Measurements from ENCODE around the gene INHBE.

DNA sequence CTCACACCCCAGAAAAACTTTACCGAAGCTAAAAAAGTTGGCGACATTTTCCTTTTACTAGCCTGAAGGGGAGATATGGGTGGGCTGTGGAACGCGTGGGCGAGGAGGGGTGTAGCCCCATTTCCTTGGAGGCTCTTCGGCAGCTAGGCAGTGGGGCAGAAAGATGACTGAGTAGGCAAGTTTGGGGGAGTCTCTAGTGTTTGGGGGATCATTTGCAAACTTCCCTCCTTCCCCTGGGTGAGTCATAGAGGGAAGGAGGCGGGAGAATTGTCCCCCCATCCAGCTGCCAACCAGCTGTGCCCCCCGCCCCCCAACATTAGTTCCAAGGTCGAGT lies 6.8 kb downstream of the INHBE start:
- TF ChIP-seq, protein P1, sequence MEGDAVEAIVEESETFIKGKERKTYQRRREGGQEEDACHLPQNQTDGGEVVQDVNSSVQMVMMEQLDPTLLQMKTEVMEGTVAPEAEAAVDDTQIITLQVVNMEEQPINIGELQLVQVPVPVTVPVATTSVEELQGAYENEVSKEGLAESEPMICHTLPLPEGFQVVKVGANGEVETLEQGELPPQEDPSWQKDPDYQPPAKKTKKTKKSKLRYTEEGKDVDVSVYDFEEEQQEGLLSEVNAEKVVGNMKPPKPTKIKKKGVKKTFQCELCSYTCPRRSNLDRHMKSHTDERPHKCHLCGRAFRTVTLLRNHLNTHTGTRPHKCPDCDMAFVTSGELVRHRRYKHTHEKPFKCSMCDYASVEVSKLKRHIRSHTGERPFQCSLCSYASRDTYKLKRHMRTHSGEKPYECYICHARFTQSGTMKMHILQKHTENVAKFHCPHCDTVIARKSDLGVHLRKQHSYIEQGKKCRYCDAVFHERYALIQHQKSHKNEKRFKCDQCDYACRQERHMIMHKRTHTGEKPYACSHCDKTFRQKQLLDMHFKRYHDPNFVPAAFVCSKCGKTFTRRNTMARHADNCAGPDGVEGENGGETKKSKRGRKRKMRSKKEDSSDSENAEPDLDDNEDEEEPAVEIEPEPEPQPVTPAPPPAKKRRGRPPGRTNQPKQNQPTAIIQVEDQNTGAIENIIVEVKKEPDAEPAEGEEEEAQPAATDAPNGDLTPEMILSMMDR (conservative IDR thresholded peaks at IDR 0.05; ENCODE audit: low read depth in 2 of 2): no peak
- TF ChIP-seq, protein P2, sequence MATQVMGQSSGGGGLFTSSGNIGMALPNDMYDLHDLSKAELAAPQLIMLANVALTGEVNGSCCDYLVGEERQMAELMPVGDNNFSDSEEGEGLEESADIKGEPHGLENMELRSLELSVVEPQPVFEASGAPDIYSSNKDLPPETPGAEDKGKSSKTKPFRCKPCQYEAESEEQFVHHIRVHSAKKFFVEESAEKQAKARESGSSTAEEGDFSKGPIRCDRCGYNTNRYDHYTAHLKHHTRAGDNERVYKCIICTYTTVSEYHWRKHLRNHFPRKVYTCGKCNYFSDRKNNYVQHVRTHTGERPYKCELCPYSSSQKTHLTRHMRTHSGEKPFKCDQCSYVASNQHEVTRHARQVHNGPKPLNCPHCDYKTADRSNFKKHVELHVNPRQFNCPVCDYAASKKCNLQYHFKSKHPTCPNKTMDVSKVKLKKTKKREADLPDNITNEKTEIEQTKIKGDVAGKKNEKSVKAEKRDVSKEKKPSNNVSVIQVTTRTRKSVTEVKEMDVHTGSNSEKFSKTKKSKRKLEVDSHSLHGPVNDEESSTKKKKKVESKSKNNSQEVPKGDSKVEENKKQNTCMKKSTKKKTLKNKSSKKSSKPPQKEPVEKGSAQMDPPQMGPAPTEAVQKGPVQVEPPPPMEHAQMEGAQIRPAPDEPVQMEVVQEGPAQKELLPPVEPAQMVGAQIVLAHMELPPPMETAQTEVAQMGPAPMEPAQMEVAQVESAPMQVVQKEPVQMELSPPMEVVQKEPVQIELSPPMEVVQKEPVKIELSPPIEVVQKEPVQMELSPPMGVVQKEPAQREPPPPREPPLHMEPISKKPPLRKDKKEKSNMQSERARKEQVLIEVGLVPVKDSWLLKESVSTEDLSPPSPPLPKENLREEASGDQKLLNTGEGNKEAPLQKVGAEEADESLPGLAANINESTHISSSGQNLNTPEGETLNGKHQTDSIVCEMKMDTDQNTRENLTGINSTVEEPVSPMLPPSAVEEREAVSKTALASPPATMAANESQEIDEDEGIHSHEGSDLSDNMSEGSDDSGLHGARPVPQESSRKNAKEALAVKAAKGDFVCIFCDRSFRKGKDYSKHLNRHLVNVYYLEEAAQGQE (IDR thresholded peaks at IDR 0.05; ENCODE audit: unreplicated experiment): no peak
